ENCODE results near the gene FBXO46. TPM values are rescaled to one million over a fixed set of nuclear protein-coding genes. Genes with fewer than 3 reads are reported as not detected.
A peak's percentile ranks its signal among the peaks of the same experiment; 100 is the strongest.
"Not testable (repeated sequence)": the region's sequence is repeated elsewhere in the genome, so short reads cannot be mapped to it uniquely, and the experiment has no call there.

FBXO46 gene
- total RNA-seq, 3 donors from 2014 or later = 29.5 to 33.3 (median 29.8) TPM

- no peaks in the 10 kb centered on the region for H3K9me3 Mint-ChIP-seq
- peaks cover 2% of the 10 kb centered on the region for H3K27me3 Mint-ChIP-seq (ENCODE audit: low read depth)
- H3K4me1 Mint-ChIP-seq (ENCODE audit: low read depth) = no peaks in the 10 kb centered on the region
- DNase-seq = no peak
- ATAC-seq = no peak
- no peak overlapping the region for H3K4me3 Mint-ChIP-seq
- no peaks in the 10 kb centered on the region for H3K36me3 Mint-ChIP-seq (ENCODE audit: insufficient read depth)
Observed at GRCh38 chr19:45757695-45758094, 27.0 kb upstream of the FBXO46 start.

GRCh38 chr19:45754323-45754722, 23.6 kb upstream of the FBXO46 start:
- H3K36me3 Mint-ChIP-seq (ENCODE audit: insufficient read depth) = no peaks in the 10 kb centered on the region
- no peaks in the 10 kb centered on the region for H3K9me3 Mint-ChIP-seq
- H3K4me3 Mint-ChIP-seq = no peak overlapping the region
- no peaks in the 10 kb centered on the region for H3K4me1 Mint-ChIP-seq (ENCODE audit: low read depth)
- no peak for ATAC-seq
- no peak for DNase-seq
- H3K27me3 Mint-ChIP-seq (ENCODE audit: low read depth) = no peaks in the 10 kb centered on the region

- DNase-seq = no peak
- no peak overlapping the region for H3K4me3 Mint-ChIP-seq
- ATAC-seq = no peak
- H3K36me3 Mint-ChIP-seq (ENCODE audit: insufficient read depth) = no peaks in the 10 kb centered on the region
- no peaks in the 10 kb centered on the region for H3K4me1 Mint-ChIP-seq (ENCODE audit: low read depth)
- H3K27me3 Mint-ChIP-seq (ENCODE audit: low read depth) = no peaks in the 10 kb centered on the region
- no peaks in the 10 kb centered on the region for H3K9me3 Mint-ChIP-seq
Observed at GRCh38 chr19:45753548-45753947, 22.9 kb upstream of the FBXO46 start.

GRCh38 chr19:45752639-45753038, 21.9 kb upstream of the FBXO46 start:
- Mint-ChIP-seq H3K4me3 (no peak overlapping the region), H3K4me1 (ENCODE audit: low read depth) (no peaks in the 10 kb centered on the region), H3K36me3 (ENCODE audit: insufficient read depth) (no peaks in the 10 kb centered on the region), H3K9me3 (no peaks in the 10 kb centered on the region), H3K27me3 (ENCODE audit: low read depth) (no peaks in the 10 kb centered on the region)
- no peak for DNase-seq
- ATAC-seq = no peak

- not testable (repeated sequence) for H3K4me1 Mint-ChIP-seq (ENCODE audit: low read depth); H3K36me3 Mint-ChIP-seq (ENCODE audit: insufficient read depth); H3K27me3 Mint-ChIP-seq (ENCODE audit: low read depth); H3K4me3 Mint-ChIP-seq; H3K9me3 Mint-ChIP-seq; DNase-seq; ATAC-seq
Observed at GRCh38 chr19:45751483-45751882, 20.8 kb upstream of the FBXO46 start.

GRCh38 chr19:45747513-45747912, 16.8 kb upstream of the FBXO46 start:
- Mint-ChIP-seq H3K4me1 (ENCODE audit: low read depth) (no peaks in the 10 kb centered on the region), H3K9me3 (no peaks in the 10 kb centered on the region), H3K4me3 (no peak overlapping the region), H3K27me3 (ENCODE audit: low read depth) (peaks cover 10% of the 10 kb centered on the region), H3K36me3 (ENCODE audit: insufficient read depth) (no peaks in the 10 kb centered on the region)
- ATAC-seq (no peak), DNase-seq (no peak)

GRCh38 chr19:45746866-45747265, 16.2 kb upstream of the FBXO46 start:
- Mint-ChIP-seq H3K9me3 (no peaks in the 10 kb centered on the region), H3K36me3 (ENCODE audit: insufficient read depth) (no peaks in the 10 kb centered on the region), H3K4me3 (no peak overlapping the region), H3K27me3 (ENCODE audit: low read depth) (peaks cover 13% of the 10 kb centered on the region), H3K4me1 (ENCODE audit: low read depth) (no peaks in the 10 kb centered on the region)
- no peak for DNase-seq
- no peak for ATAC-seq

- Mint-ChIP-seq H3K4me1 (ENCODE audit: low read depth) (no peaks in the 10 kb centered on the region), H3K36me3 (ENCODE audit: insufficient read depth) (no peaks in the 10 kb centered on the region), H3K4me3 (no peak overlapping the region), H3K27me3 (ENCODE audit: low read depth) (peaks cover 14% of the 10 kb centered on the region), H3K9me3 (no peaks in the 10 kb centered on the region)
- ATAC-seq (no peak), DNase-seq (no peak)
Observed at GRCh38 chr19:45745606-45746005, 14.9 kb upstream of the FBXO46 start.

GRCh38 chr19:45742969-45743368, 12.3 kb upstream of the FBXO46 start:
- no peaks in the 10 kb centered on the region for H3K4me1 Mint-ChIP-seq (ENCODE audit: low read depth)
- no peak overlapping the region for H3K4me3 Mint-ChIP-seq
- DNase-seq (no peak), ATAC-seq (no peak)
- H3K36me3 Mint-ChIP-seq (ENCODE audit: insufficient read depth) = no peaks in the 10 kb centered on the region
- peaks cover 20% of the 10 kb centered on the region for H3K27me3 Mint-ChIP-seq (ENCODE audit: low read depth)
- no peaks in the 10 kb centered on the region for H3K9me3 Mint-ChIP-seq

GRCh38 chr19:45739498-45740439, 9.1 kb upstream of the FBXO46 start:
- no peaks in the 10 kb centered on the region for H3K9me3 Mint-ChIP-seq
- DNase-seq = no peak
- no peak for ATAC-seq
- H3K27me3 Mint-ChIP-seq (ENCODE audit: low read depth) = peaks cover 11% of the 10 kb centered on the region
- H3K36me3 Mint-ChIP-seq (ENCODE audit: insufficient read depth) = no peaks in the 10 kb centered on the region
- H3K4me3 Mint-ChIP-seq = no peak overlapping the region
- no peaks in the 10 kb centered on the region for H3K4me1 Mint-ChIP-seq (ENCODE audit: low read depth)

- no peaks in the 10 kb centered on the region for H3K36me3 Mint-ChIP-seq (ENCODE audit: insufficient read depth)
- DNase-seq (no peak), ATAC-seq (no peak)
- no peaks in the 10 kb centered on the region for H3K9me3 Mint-ChIP-seq
- H3K27me3 Mint-ChIP-seq (ENCODE audit: low read depth) = no peaks in the 10 kb centered on the region
- H3K4me1 Mint-ChIP-seq (ENCODE audit: low read depth) = peaks cover 18% of the 10 kb centered on the region
- no peak within 1 kb of the TSS for H3K4me3 Mint-ChIP-seq
Observed at GRCh38 chr19:45733160-45733810, 2.6 kb upstream of the FBXO46 start, which contains the start of gene MEIOSIN. MEIOSIN (plus strand) TSS chr19:45733439; CDS start chr19:45735377, 1,938 bp downstream.

- Mint-ChIP-seq H3K9me3 (no peaks in the 10 kb centered on the region), H3K36me3 (ENCODE audit: insufficient read depth) (no peaks in the 10 kb centered on the region), H3K4me1 (ENCODE audit: low read depth) (peaks cover 23% of the 10 kb centered on the region), H3K4me3 (peak overlapping the region; percentile 97), H3K27me3 (ENCODE audit: low read depth) (no peaks in the 10 kb centered on the region)
- no peak for ATAC-seq
- no peak for DNase-seq
Observed at GRCh38 chr19:45729800-45730290, 851 bp downstream of the FBXO46 start.

GRCh38 chr19:45728683-45729082, 2.0 kb downstream of the FBXO46 start:
- not testable (repeated sequence) for H3K4me3 Mint-ChIP-seq; ATAC-seq; H3K9me3 Mint-ChIP-seq; H3K36me3 Mint-ChIP-seq (ENCODE audit: insufficient read depth); DNase-seq; H3K27me3 Mint-ChIP-seq (ENCODE audit: low read depth)
- peaks cover 25% of the 10 kb centered on the region for H3K4me1 Mint-ChIP-seq (ENCODE audit: low read depth)

GRCh38 chr19:45720065-45720464, 10.6 kb downstream of the FBXO46 start:
- H3K27me3 Mint-ChIP-seq (ENCODE audit: low read depth); DNase-seq; ATAC-seq; H3K4me3 Mint-ChIP-seq; H3K9me3 Mint-ChIP-seq: not testable (repeated sequence)
- Mint-ChIP-seq H3K4me1 (ENCODE audit: low read depth) (peaks cover 39% of the 10 kb centered on the region), H3K36me3 (ENCODE audit: insufficient read depth) (peaks cover 16% of the 10 kb centered on the region)

Measured in activated T-cell treated with anti-CD3 and anti-CD28 coated beads, Interleukin-2, amount 50 U/mL, for 4 hours (primary cell).